ENCODE data around the gene LTBR. TPM values are rescaled to one million over a fixed set of nuclear protein-coding genes. Genes with fewer than 3 reads are reported as not detected.

Gene LTBR
- polyA plus RNA-seq, 2 of the 4 experiments (the other 2 are of a cell fraction): 57.3 to 110 TPM

DNA sequence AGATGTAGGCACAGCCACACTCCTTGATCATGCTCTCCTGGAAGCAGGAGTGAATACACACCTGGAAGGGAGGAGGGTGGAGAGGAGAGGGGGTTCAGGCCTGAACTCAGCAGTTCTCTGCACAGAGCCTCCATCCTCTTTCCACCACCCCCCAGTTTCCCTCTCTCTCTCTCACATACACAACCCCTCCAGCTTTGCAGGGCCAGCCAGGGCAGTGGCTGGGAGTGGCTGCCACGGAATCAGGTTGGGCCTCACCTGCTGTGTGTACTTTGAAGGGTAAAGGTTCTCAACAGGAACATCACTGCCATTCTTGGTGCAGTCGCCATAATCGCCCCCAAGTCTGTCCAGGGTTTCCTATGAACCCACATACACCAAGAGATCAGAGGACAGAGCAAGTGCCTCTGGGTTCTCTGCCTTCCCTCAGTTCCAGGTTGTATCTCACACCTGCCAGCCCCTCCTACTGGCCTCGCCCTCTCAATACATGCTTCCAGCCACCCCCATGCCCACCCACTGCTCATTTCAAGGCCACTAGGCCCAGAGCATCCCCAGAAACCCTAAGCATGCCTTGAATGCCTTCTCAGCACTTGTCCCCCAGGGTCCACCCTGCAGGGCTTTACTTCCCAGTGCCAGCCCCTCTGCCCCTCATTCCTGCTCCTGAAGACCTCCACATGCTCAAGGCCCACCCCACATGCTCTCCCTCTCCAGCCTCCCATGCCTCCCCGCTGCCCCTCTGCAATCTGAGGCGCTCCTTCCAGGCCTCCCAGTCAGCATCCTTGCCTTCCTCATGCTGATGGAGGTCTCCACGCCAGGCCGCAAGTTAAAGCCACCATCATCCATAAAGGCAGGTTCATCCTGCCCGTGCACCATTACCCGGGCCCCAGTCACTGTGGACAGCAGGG, 29.2 kb upstream of the LTBR start:
- no peak for DNase-seq (ENCODE audit: low read depth in 1 of 2, low spot score in 1 of 2)
- ChIA-PET POLR2A (interaction anchor here (1.4 to 1.5 kb wide), 2 partner anchors 9 to 18 kb away, joined by 5 to 7 read pairs; no protein-coding TSS in a partner anchor), CTCF (interaction anchor here (24.7 kb wide), 1 partner anchor 16 kb away, joined by 705 read pairs; the partner anchor contains the start of gene TNFRSF1A)
- FAIRE-seq: no peak
- H3K9me3 ChIP-seq: no peaks in the 10 kb centered on the region
- no peak overlapping the region for H3K4me2 ChIP-seq
- H3K4me1 ChIP-seq: no peaks in the 10 kb centered on the region
- TF ChIP-seq PBX3 (IDR thresholded peaks at IDR 0.05): no peak
- TF ChIP-seq FOXS1 (CRISPR knock-in tag; IDR thresholded peaks at IDR 0.05): no peak
- no peak for TF ChIP-seq MAFK (IDR thresholded peaks at IDR 0.05; ENCODE audit: partially characterized antibody)
- TF ChIP-seq, protein P1, sequence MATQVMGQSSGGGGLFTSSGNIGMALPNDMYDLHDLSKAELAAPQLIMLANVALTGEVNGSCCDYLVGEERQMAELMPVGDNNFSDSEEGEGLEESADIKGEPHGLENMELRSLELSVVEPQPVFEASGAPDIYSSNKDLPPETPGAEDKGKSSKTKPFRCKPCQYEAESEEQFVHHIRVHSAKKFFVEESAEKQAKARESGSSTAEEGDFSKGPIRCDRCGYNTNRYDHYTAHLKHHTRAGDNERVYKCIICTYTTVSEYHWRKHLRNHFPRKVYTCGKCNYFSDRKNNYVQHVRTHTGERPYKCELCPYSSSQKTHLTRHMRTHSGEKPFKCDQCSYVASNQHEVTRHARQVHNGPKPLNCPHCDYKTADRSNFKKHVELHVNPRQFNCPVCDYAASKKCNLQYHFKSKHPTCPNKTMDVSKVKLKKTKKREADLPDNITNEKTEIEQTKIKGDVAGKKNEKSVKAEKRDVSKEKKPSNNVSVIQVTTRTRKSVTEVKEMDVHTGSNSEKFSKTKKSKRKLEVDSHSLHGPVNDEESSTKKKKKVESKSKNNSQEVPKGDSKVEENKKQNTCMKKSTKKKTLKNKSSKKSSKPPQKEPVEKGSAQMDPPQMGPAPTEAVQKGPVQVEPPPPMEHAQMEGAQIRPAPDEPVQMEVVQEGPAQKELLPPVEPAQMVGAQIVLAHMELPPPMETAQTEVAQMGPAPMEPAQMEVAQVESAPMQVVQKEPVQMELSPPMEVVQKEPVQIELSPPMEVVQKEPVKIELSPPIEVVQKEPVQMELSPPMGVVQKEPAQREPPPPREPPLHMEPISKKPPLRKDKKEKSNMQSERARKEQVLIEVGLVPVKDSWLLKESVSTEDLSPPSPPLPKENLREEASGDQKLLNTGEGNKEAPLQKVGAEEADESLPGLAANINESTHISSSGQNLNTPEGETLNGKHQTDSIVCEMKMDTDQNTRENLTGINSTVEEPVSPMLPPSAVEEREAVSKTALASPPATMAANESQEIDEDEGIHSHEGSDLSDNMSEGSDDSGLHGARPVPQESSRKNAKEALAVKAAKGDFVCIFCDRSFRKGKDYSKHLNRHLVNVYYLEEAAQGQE (IDR thresholded peaks at IDR 0.05): no peak
- TF ChIP-seq RNF2 (IDR thresholded peaks at IDR 0.05; ENCODE audit: borderline replicate concordance, low read depth): no peak
- TF ChIP-seq GATA3 (IDR thresholded peaks at IDR 0.05; ENCODE audit: borderline replicate concordance): no peak
- TF ChIP-seq HEYL (CRISPR knock-in tag; IDR thresholded peaks at IDR 0.05): no peak
- no peak for TF ChIP-seq POLR2AphosphoS2 (conservative IDR thresholded peaks at IDR 0.05; ENCODE audit: low read length)
- TF ChIP-seq ZSCAN20 (CRISPR knock-in tag; IDR thresholded peaks at IDR 0.05): no peak
- TF ChIP-seq EHF (CRISPR knock-in tag; IDR thresholded peaks at IDR 0.05): no peak
- TF ChIP-seq FOSL2 (IDR thresholded peaks at IDR 0.05): no peak
- no peak for TF ChIP-seq FOSL2 (CRISPR knock-in tag; IDR thresholded peaks at IDR 0.05)
- TF ChIP-seq USF2 (IDR thresholded peaks at IDR 0.05): no peak
- no peak for TF ChIP-seq HES2 (IDR thresholded peaks at IDR 0.05)
- TF ChIP-seq, protein P2, sequence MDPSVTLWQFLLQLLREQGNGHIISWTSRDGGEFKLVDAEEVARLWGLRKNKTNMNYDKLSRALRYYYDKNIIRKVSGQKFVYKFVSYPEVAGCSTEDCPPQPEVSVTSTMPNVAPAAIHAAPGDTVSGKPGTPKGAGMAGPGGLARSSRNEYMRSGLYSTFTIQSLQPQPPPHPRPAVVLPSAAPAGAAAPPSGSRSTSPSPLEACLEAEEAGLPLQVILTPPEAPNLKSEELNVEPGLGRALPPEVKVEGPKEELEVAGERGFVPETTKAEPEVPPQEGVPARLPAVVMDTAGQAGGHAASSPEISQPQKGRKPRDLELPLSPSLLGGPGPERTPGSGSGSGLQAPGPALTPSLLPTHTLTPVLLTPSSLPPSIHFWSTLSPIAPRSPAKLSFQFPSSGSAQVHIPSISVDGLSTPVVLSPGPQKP (IDR thresholded peaks at IDR 0.05; ENCODE audit: low read depth, low read length): no peak
- no peak for TF ChIP-seq TP53 (CRISPR knock-in tag; IDR thresholded peaks at IDR 0.05)
- no peak for TF ChIP-seq ZC3H11A (IDR thresholded peaks at IDR 0.05)
- no peak for TF ChIP-seq JUNB (IDR thresholded peaks at IDR 0.05)
- 90% methylated on average over 10 of the region's 10 CpGs for WGBS (ENCODE audit: missing lambda C conversion rate)
- H3K4me3 ChIP-seq: no peak overlapping the region
- ATAC-seq: no peak; a peak in 1 of 6 replicates
- H3K27ac ChIP-seq: peak overlapping the region in 1 of 2 experiments; percentile 36; a peak in 1 of 6 replicates

Measured in A549 (cell line).